CD14-positive monocyte (primary cell): ENCODE results near the gene SEPTIN2. TPM values are rescaled to one million over a fixed set of nuclear protein-coding genes. Genes with fewer than 3 reads are reported as not detected.

Source experiments
- DNase-seq, 3 donors: peaks; one replicate each; pipeline ENCODE4 v3.0.0-alpha.2; 2011 to 2022
- H2AFZ ChIP-seq: 2 replicates; pipeline ENCODE4 v1.6.0; 2012; ENCODE audit warnings: mild to moderate bottlenecking, low read depth, low read length, inconsistent platforms; ENCODE audit not compliant: insufficient read depth, poor library complexity, severe bottlenecking
- H3K27ac ChIP-seq, 2 donors: 1 replicate in 1 of 2; 2 replicates in 1 of 2; pipeline ENCODE4 v1.5.1; 2012 to 2013; ENCODE audit warnings: low read length in 2 of 2, control low read depth in 1 of 2, inconsistent platforms in 1 of 2, low read depth in 1 of 2, mild to moderate bottlenecking in 1 of 2
- H3K27me3 ChIP-seq, 2 donors: one replicate each; pipeline versions ENCODE4 v1.6.0 to v1.6.1; 2011 to 2013; ENCODE audit warnings: low read length in 2 of 2; ENCODE audit not compliant: control insufficient read depth in 2 of 2, insufficient read depth in 2 of 2
- H3K36me3 ChIP-seq, 2 donors: replicated peaks in 1 of 2; 1 replicate in 1 of 2; 2 replicates in 1 of 2; pipeline versions ENCODE4 v1.5.1 to v1.6.1; 2012 to 2013; ENCODE audit warnings: low read length in 2 of 2, control low read depth in 1 of 2, inconsistent platforms in 1 of 2, mild to moderate bottlenecking in 1 of 2; ENCODE audit not compliant: insufficient read depth in 2 of 2, control insufficient read depth in 1 of 2
- H3K4me1 ChIP-seq, 2 donors: 1 replicate in 1 of 2; 2 replicates in 1 of 2; pipeline versions ENCODE4 v1.5.1 to v1.6.1; 2012 to 2013; ENCODE audit warnings: low read length in 2 of 2, control low read depth in 1 of 2, inconsistent platforms in 1 of 2, mild to moderate bottlenecking in 1 of 2, moderate library complexity in 1 of 2; ENCODE audit not compliant: insufficient read depth in 2 of 2, control insufficient read depth in 1 of 2
- H3K4me2 ChIP-seq: replicated peaks from 2 replicates; pipeline ENCODE3; 2012; ENCODE audit warnings: low read length, moderate library complexity, mild to moderate bottlenecking; ENCODE audit not compliant: poor library complexity, severe bottlenecking; ENCODE audit errors: extremely low read depth
- H3K4me3 ChIP-seq, 3 experiments: fragments of 200-600 bp in 1 of 3; sonication (generic) in 1 of 3; replicated peaks in 1 of 3; 1 replicate in 2 of 3; 2 replicates in 1 of 3; pipeline ENCODE4 v1.5.1; 2011 to 2013; ENCODE audit warnings: low read length in 3 of 3, mild to moderate bottlenecking in 3 of 3, control low read depth in 2 of 3, low read depth in 2 of 3, inconsistent platforms in 1 of 3, moderate library complexity in 1 of 3
- H3K79me2 ChIP-seq: 2 replicates; pipeline ENCODE4 v1.6.0; 2012; ENCODE audit warnings: mild to moderate bottlenecking, control low read depth, inconsistent platforms, low read length, moderate library complexity; ENCODE audit not compliant: insufficient read depth
- H3K9ac ChIP-seq: 2 replicates; pipeline ENCODE4 v1.6.0; 2017; ENCODE audit warnings: low read length, mild to moderate bottlenecking; ENCODE audit not compliant: insufficient read depth, poor library complexity, severe bottlenecking
- H3K9me3 ChIP-seq, 2 donors: replicated peaks in 1 of 2; 1 replicate in 1 of 2; 2 replicates in 1 of 2; pipeline versions ENCODE4 v1.5.1 to v1.6.1; 2012 to 2013; ENCODE audit warnings: low read length in 2 of 2, control low read depth in 1 of 2; ENCODE audit not compliant: control insufficient read depth in 1 of 2, insufficient read depth in 1 of 2
- H4K20me1 ChIP-seq: 2 replicates; pipeline ENCODE4 v1.6.0; 2012; ENCODE audit warnings: mild to moderate bottlenecking, low read length, control low read depth, moderate library complexity; ENCODE audit not compliant: insufficient read depth
- H3K27ac Mint-ChIP-seq, 7 donors: one replicate each; pipeline ENCODE4 v1.8.0; 2020; ENCODE audit warnings: mild to moderate bottlenecking in 7 of 7, mixed read lengths in 7 of 7, moderate library complexity in 6 of 7, inconsistent platforms in 2 of 7
- H3K27me3 Mint-ChIP-seq, 3 donors: one replicate each; pipeline ENCODE4 v1.8.0; 2021 to 2022; ENCODE audit warnings: low read depth in 3 of 3, mild to moderate bottlenecking in 3 of 3, mixed read lengths in 3 of 3, moderate library complexity in 3 of 3, inconsistent platforms in 1 of 3
- H3K36me3 Mint-ChIP-seq, 2 donors: one replicate each; pipeline ENCODE4 v1.8.0; 2020; ENCODE audit warnings: mixed read lengths in 2 of 2, inconsistent platforms in 1 of 2, mild to moderate bottlenecking in 1 of 2
- H3K4me1 Mint-ChIP-seq: one replicate; pipeline ENCODE4 v1.8.0; 2020; ENCODE audit warnings: mild to moderate bottlenecking, mixed read lengths
- H3K4me3 Mint-ChIP-seq, 2 donors: one replicate each; pipeline ENCODE4 v1.8.0; 2020; ENCODE audit warnings: mild to moderate bottlenecking in 2 of 2, mixed read lengths in 2 of 2, moderate library complexity in 1 of 2
- H3K9me3 Mint-ChIP-seq, 7 donors: one replicate each; pipeline ENCODE4 v1.8.0; 2020 to 2022; ENCODE audit warnings: mixed read lengths in 7 of 7, mild to moderate bottlenecking in 6 of 7, moderate library complexity in 6 of 7, inconsistent platforms in 2 of 7
- WGBS: methylation state at CpG from one replicate; pipeline ENCODE4 v1.1.5; 2013; ENCODE audit warnings: missing lambda C conversion rate; ENCODE audit not compliant: insufficient coverage; 5-methylcytosine and 5-hydroxymethylcytosine counted together
- intact Hi-C, 2 donors: fragments of 100-400 bp; cut with micrococcal nuclease; formaldehyde crosslinking; loops; one replicate each; pipeline versions ENCODE4 v1.15.0 to v1.15.1; 2023
- polyA plus RNA-seq, 3 donors: library from polyadenylated mRNA; depleted of rRNA in 1 of 3; unstranded in 2 of 3; stranded (reverse) in 1 of 3; fragments of 300-500 nt in 2 of 3; fragments of >200 nt in 1 of 3; fragmentation: Illumina TruSeq in 2 of 3; gene quantifications; 1 replicate in 2 of 3; 2 replicates in 1 of 3; pipeline ENCODE4 v1.2.3, GENCODE V29; 2012 to 2021
- TF ChIP-seq, protein P1 (sequence below): fragments of 200-600 bp; IDR thresholded peaks from one replicate; pipeline ENCODE4 v1.8.0; 2022; ENCODE audit warnings: antibody characterized with exemption, mild to moderate bottlenecking

SEPTIN2 gene
- polyA plus RNA-seq, 3 donors = 195 to 207 (median 203) TPM

DNA sequence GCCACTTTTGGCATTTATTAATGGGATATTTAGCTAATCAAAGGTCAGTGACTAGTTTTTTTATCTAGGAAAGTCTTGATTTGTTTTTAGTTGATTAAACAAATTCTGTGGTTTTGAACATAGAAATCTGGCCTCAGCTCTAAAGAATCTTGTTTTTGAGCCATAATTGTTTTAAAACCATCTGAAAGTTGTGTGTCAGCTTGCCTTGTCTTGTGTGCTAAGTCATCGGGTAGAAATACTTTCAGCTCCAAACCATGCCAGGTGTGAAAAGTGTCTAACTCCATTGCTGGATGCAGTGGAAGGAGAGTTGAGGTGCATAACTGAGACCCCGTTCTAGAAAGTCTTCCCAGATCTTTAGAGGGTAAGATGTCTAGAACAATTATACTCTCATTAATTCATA lies 63.1 kb downstream of the SEPTIN2 start:
- peaks cover 7% of the 10 kb centered on the region for H4K20me1 ChIP-seq
- H3K27me3 ChIP-seq = no peaks in the 10 kb centered on the region
- WGBS = no CpG with 5 or more reads among the region's 2 CpGs
- TF ChIP-seq, protein P1, sequence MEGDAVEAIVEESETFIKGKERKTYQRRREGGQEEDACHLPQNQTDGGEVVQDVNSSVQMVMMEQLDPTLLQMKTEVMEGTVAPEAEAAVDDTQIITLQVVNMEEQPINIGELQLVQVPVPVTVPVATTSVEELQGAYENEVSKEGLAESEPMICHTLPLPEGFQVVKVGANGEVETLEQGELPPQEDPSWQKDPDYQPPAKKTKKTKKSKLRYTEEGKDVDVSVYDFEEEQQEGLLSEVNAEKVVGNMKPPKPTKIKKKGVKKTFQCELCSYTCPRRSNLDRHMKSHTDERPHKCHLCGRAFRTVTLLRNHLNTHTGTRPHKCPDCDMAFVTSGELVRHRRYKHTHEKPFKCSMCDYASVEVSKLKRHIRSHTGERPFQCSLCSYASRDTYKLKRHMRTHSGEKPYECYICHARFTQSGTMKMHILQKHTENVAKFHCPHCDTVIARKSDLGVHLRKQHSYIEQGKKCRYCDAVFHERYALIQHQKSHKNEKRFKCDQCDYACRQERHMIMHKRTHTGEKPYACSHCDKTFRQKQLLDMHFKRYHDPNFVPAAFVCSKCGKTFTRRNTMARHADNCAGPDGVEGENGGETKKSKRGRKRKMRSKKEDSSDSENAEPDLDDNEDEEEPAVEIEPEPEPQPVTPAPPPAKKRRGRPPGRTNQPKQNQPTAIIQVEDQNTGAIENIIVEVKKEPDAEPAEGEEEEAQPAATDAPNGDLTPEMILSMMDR = no peak
- intact Hi-C loops = no loop called here
- H3K4me1 ChIP-seq = peaks cover 7 to 10% of the 10 kb centered on the region in 2 donors
- H3K4me2 ChIP-seq = no peak overlapping the region
- no peaks in the 10 kb centered on the region for H3K9me3 ChIP-seq
- no peak overlapping the region for H3K9ac ChIP-seq
- Mint-ChIP-seq H3K9me3 (no peaks in the 10 kb centered on the region), H3K27me3 (peaks cover 0 to 8% (median 3%) of the 10 kb centered on the region in 3 donors), H3K4me3 (no peak overlapping the region), H3K4me1 (peaks cover 10% of the 10 kb centered on the region), H3K27ac (no peak overlapping the region), H3K36me3 (peaks cover 10 to 43% of the 10 kb centered on the region in 2 donors)
- H3K27ac ChIP-seq = no peak overlapping the region
- H2AFZ ChIP-seq = no peak overlapping the region
- no peak for DNase-seq
- no peaks in the 10 kb centered on the region for H3K79me2 ChIP-seq
- H3K4me3 ChIP-seq = no peak overlapping the region
- peaks cover 0 to 17% of the 10 kb centered on the region in 2 donors for H3K36me3 ChIP-seq

DNA sequence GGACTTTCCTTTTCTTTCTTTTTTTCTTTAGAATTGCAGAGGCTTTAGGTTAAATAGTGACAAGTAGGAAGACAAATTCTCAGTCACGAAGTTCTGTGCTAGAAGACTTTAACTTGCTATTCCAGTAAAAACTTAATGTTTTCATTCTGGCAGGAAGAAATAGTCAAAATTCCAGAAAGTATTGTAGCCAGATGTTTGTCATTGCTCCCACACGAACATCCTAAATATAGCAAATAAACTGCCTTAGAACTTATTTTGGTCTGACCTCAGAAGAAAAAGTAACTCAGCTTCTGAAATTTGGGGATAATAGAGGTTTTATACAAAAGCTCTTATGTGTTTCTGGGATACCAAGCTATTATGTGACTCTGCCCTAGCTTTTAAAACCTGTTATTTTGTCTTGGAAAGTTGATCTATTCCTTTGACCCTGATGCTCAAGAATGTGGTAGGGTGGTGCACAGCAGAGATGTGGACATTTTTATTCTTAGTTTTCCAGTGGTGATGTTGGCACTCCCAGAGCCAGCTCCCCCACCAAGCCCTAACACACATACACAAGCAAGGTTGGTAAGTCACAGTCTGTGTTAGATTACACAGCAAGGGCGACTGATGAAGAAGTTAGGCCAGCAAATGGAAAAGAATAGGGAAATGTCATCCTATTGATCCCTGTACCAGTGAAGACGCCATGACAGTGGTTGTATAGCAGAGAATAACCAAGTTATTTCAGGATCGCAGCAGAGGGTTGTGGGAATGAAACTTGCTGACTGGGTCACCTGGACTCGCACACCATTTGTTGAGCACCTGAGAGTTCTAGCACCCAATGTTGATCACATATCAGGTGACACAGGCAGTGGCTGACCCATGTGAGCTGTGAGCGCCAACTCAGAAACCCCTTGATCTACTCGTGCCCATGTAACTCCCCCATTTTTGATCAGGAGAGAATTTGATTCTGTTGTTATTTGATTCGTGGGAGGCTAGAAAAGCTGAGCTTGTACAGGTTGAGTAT lies 64.1 kb downstream of the SEPTIN2 start:
- H3K4me3 ChIP-seq = no peak overlapping the region
- no peak overlapping the region for H2AFZ ChIP-seq
- Mint-ChIP-seq H3K4me3 (no peak overlapping the region), H3K4me1 (peaks cover 3% of the 10 kb centered on the region), H3K9me3 (no peaks in the 10 kb centered on the region), H3K27me3 (peaks cover 0 to 8% (median 3%) of the 10 kb centered on the region in 3 donors), H3K36me3 (peaks cover 10 to 42% of the 10 kb centered on the region in 2 donors), H3K27ac (peak overlapping the region in 1 of 7 donors; percentile 32)
- no peaks in the 10 kb centered on the region for H3K9me3 ChIP-seq
- peaks cover 0 to 17% of the 10 kb centered on the region in 2 donors for H3K36me3 ChIP-seq
- H3K27me3 ChIP-seq = no peaks in the 10 kb centered on the region
- DNase-seq = no peak
- H3K4me1 ChIP-seq = peaks cover 1 to 4% of the 10 kb centered on the region in 2 donors
- TF ChIP-seq, protein P1 = no peak
- no peak overlapping the region for H3K9ac ChIP-seq
- H3K79me2 ChIP-seq = no peaks in the 10 kb centered on the region
- H4K20me1 ChIP-seq = peaks cover 7% of the 10 kb centered on the region
- no peak overlapping the region for H3K27ac ChIP-seq
- WGBS = 98% methylated on average over 6 of the region's 9 CpGs
- intact Hi-C loops = no loop called here
- H3K4me2 ChIP-seq = no peak overlapping the region
